ENCODE measurements around the gene DPP4.

DPP4 gene

GRCh38 chr2:162013514-162014475, 60.2 kb downstream of the DPP4 start:
- no peak for DNase-seq

- DNase-seq = no peak
Observed at GRCh38 chr2:162012565-162013058, 61.4 kb downstream of the DPP4 start.

DNA sequence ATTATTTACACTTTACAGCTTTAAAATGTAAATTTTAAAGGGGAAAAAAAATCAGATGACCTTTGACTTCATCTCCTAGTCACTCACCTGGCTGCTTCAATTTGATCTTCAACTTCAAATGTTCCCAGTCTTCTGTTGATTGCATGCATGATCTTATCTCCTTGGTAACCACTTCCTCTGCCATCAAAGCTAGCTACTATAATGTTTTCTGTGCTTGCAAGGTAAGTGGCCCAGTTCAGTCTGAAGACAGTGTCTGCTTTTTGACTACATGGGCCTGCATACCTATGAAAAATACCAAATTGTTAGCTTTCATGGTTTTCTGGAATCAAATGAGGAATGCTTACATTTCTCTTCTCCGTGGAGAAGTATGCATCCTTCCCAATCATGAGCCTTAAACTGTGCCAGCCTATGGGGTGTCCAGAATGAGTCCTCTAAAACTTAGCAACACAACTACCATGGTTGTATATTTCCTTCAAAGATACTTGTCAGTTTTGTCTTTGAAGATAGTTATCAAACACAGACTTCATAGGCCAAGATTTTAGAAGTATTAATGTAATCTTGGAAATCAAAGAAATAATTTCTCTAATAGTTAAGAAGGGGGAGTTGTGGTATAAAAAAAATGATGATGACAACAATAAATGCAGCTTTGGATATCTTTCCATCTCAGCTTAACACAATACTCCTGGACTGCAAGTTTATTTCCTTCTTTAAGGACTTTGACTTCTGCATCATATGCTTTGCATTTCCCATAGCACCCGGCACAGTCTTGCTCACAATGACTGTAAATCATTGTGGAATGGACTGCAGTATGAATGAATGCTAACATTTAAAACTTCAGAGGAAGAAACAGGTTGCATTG, 62.1 kb downstream of the DPP4 start:
- DNase-seq = no peak

- DNase-seq = no peak
Observed at GRCh38 chr2:162009543-162009942, 64.5 kb downstream of the DPP4 start.

DNA sequence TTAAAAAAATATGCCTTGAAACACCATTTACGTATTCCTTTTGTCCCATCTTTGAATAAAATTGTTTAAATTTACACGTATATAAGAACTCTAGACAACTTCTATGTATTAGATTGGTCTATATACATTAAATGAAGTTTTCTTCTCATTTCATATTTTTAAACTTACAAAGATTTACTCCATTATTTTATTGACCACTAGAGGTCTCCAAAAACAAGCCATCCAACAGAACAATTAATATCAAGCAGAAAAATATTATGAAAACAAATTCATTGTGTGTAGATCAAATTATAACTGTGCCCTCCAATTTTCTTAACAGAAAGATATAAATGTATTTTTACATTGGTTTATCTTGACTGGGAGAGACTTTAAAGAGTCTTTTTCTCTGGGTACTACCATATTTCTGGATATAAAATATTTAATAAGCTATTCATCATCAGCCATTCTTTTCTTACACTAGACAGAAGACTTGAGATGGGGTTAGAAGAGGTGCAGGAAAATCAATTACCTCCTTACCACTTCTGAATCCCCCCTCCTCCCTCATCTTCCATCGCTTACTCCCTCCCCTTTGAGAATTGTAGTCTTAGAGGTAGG, 66.5 kb downstream of the DPP4 start:
- DNase-seq = no peak

DNA sequence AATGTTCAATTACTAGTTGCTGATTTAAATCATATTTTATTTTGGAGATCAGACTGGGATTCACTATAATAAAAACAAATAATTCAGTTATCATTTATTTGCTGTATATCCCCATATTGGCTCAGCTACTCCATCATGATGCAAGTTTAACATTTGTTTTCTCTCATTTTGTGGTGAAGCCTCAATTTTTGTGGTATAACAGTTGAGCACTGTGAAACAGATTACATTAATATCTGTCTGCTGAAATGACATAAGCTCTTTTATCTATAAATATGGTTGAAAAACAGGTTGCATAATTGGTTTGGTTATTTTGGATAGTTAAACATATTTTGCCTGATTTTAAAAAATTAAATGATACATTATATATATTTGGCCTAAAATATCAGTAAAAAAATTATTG, 67.7 kb downstream of the DPP4 start:
- DNase-seq = no peak

DNA sequence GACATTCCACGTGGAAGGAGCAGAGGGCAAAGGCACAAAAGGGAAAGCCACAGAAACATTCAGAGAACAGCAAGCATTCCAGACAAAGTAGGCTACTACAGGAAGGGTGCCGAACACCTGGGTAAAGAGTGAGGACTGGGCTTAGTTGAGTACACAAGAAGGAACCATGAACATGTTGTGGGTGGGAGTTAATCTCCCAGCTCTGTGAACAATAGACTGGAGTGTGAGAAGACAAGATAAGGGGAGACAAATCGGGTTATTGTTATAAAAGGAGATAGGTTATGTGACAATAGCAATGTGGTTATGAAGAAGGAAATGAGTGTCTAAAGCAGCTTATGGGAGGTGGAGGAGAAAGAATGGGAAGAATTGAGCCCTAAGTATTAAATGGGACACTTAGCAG, 70.0 kb downstream of the DPP4 start:
- DNase-seq = no peak

DNA sequence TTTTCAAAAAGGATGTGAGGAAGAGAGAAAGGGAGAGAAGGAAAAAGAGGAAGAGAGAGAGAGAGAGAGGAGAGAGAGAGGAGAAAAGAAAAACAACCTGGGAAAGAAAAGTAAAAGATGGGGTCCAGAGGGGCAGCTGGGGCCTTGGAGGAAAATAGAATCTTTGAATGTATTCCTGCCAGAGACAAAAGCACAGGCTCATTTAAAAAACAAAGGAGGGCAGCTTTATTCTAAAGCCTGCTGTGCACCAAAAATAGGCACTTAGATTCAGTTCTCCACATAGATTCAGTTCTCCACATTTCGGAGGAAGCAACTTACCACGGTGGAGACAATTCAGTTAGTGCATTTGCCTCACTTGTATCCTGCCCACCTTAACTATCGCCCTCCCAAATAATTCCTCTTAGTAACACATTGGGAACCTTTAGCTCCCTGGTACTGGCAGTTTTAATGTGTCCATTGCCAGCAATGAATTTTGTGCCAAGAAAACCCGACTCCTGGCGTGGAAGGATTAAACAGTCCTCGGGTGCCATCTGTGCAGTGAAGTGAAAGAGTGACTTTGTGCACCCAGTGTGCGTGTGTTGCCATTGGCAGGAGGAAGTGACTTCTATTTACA, 71.3 kb downstream of the DPP4 start:
- no peak for DNase-seq

DNA sequence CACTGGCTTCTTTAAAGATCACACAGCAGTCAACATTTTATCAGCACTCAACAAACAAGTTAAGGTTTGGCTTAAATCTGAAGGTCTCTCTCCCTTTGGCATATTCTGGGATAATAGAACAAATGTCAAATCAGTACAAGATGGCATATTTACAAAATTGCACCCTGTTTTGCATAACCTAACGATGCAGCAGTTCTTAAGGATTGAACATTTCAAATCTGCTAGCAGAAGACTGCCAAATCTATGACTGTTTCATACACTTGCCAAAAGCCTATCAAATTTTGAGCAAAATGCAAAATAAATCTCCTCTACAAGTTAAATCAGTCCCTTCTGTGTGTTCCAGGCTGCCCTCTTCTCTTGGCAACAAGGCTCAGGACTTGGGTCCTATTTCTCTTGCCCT, 73.6 kb downstream of the DPP4 start:
- DNase-seq = no peak

DNA sequence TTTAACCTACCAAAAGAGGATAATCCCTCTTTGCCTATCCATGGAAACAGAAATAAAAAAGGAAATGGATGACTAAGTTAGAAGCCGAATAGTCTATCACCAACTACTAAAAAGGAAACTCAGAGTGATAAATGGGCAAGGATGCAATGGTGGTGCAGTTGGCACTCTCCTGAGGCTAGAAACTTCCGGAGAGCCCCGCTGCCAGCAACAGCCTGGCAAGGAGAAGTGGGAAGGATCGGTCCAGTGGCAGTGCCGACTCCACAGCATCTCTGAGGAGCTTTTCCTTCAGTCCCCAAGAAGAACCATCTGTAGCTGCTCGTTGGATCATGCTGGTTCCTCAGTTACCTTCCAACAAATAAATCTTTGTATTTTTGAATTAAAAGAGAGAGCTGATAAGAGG, 74.7 kb downstream of the DPP4 start:
- DNase-seq = no peak

GRCh38 chr2:161998857-161999256, 75.2 kb downstream of the DPP4 start:
- DNase-seq = no peak

- no peak for DNase-seq
Observed at GRCh38 chr2:161997916-161998471, 76.0 kb downstream of the DPP4 start.

DNA sequence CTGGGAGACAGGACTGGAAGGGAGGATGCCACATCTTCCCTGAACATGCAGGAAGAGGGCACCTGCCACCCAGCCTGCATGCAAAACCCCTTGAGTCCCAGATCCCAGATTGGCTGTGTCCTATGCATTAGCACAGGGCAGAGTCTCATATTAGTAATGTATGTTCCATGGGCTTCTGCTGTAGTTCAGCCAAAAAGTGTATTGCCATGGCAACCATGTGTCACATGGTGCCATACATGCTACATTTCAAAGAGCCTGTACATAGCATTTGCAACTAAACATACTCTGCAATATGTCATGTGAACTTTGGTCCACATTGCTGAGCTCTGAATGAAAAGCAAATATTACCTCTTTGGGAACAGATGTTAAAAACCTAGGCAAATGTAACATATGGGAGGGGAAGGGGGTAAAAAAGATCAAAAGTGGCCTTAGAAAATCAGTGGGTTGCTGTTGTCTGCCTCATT, 78.4 kb downstream of the DPP4 start:
- no peak for DNase-seq

GRCh38 chr2:161994761-161995520, 79.1 kb downstream of the DPP4 start:
- no peak for DNase-seq

DNA sequence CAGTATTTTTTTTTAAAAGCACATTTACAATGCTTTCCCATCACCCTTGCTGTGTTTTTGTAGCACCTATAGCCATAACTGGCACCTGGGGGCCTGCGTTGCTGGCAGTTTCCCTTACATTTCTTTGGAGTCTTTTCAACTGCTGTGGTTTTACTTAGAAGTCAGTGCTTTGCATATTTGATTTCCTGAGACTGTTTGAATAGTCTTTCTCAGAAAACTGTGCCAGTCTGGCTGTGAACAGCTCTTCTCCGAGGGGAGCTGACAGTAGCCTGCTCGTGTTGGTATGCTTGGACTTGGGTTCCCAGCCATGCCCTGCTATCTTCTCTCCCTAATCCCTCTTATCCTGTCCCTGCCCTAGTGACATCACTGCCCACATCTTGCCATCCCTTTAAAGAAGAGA, 81.5 kb downstream of the DPP4 start:
- no peak for DNase-seq

DNA sequence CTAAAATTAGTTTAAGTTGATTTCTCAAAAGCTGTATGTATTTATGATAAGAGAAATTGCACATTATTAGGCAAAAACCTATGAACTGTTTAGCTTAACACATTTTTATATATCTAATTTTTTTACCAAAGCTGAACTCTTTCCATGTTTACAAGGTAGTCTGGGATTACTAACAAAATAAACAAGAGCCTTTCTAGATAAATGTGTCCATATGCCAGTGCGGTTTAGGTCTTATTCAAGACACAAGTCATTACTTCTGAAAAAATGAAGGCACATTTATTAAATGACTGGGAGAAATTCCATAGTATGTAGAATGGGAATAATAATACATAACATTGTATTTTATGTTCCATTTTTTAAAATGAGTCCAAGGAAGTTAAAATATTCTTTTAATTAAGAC, 82.0 kb downstream of the DPP4 start:
- no peak for DNase-seq

- DNase-seq = no peak
Observed at GRCh38 chr2:161990741-161991140, 83.3 kb downstream of the DPP4 start.

- DNase-seq = no peak
Observed at GRCh38 chr2:161990036-161990435, 84.0 kb downstream of the DPP4 start.

GRCh38 chr2:161988589-161988988, 85.4 kb downstream of the DPP4 start:
- DNase-seq = no peak

GRCh38 chr2:161987311-161987710, 86.7 kb downstream of the DPP4 start:
- no peak for DNase-seq

DNA sequence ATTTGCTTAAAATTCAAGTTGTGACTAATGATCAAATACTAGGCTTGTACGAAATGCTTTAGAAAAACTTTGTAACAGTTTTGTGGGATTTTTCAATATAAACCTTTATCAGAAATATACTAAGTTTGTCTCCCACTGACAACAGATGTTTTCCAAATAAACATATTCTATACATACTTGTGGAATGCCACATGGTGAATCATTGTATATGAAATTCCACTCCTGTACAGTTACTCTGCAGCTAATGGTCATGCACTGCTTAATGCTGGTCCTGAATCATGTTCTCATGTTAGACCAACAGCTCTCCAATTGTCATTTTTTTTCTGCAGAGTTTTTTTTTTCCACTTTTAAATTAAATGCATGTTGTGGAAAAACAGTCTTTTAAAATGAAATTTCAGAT, 90.1 kb downstream of the DPP4 start:
- no peak for DNase-seq

DNA sequence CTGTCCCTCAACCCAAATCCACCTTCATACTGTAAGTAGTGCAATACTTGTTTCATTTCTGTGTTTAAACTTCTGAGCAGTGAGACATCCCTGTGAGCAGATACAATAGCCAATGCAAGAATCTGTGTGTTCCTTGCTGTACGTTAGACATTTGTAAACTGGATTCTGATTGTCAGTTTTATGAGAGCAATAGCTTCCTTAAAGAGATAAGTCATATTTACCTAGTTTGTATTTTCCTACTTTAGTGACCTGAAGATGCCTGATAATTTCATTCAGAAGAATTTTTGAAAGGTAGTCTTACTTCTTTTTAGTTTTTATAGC, 90.7 kb downstream of the DPP4 start:
- DNase-seq = no peak

Measured in NCI-H2107 (cell line).